Hepatocyte (in vitro differentiated cells): Measurements from ENCODE around the gene ZDHHC16. TPM values are rescaled to one million over a fixed set of nuclear protein-coding genes. Genes with fewer than 3 reads are reported as not detected.
A peak's percentile ranks its signal among the peaks of the same experiment; 100 is the strongest.

Experiments used
- DNase-seq: peaks from one replicate; pipeline ENCODE4 v3.0.0-alpha.2; 2016; ENCODE audit warnings: low spot score
- H2AFZ ChIP-seq: fragments of 200-600 bp; sonication (generic); 2 replicates; pipeline ENCODE4 v1.6.0; 2016; ENCODE audit warnings: antibody characterized with exemption, mild to moderate bottlenecking
- H3K27ac ChIP-seq: fragments of 200-600 bp; sonication (generic); 2 replicates; pipeline ENCODE4 v1.5.1; 2016; ENCODE audit warnings: mild to moderate bottlenecking
- H3K27me3 ChIP-seq: fragments of 200-600 bp; sonication (generic); 2 replicates; pipeline ENCODE4 v1.6.1; 2016
- H3K36me3 ChIP-seq: fragments of 200-600 bp; sonication (generic); replicated peaks from 2 replicates; pipeline ENCODE4 v1.5.1; 2016; ENCODE audit warnings: low read depth; ENCODE audit not compliant: insufficient read depth
- H3K4me1 ChIP-seq: fragments of 200-600 bp; sonication (generic); 2 replicates; pipeline ENCODE4 v1.5.1; 2016; ENCODE audit warnings: mild to moderate bottlenecking, moderate library complexity; ENCODE audit not compliant: insufficient read depth
- H3K4me2 ChIP-seq: fragments of 200-600 bp; sonication (generic); 2 replicates; pipeline ENCODE4 v1.6.0; 2016
- H3K4me3 ChIP-seq: fragments of 200-600 bp; sonication (generic); 2 replicates; pipeline ENCODE4 v1.5.1; 2016; ENCODE audit warnings: mild to moderate bottlenecking
- H3K79me2 ChIP-seq: fragments of 200-600 bp; sonication (generic); 2 replicates; pipeline ENCODE4 v1.6.0; 2017; ENCODE audit warnings: mild to moderate bottlenecking
- H3K9me2 ChIP-seq: fragments of 200-600 bp; sonication (generic); replicated peaks from 2 replicates; pipeline ENCODE4 v1.6.0; 2017; ENCODE audit warnings: mild to moderate bottlenecking; ENCODE audit not compliant: insufficient read depth
- H3K9me3 ChIP-seq: fragments of 200-600 bp; sonication (generic); 2 replicates; pipeline ENCODE4 v1.5.1; 2016; ENCODE audit warnings: low read depth, mild to moderate bottlenecking
- H4K20me1 ChIP-seq: fragments of 200-600 bp; sonication (generic); 2 replicates; pipeline ENCODE4 v1.6.0; 2016; ENCODE audit warnings: mild to moderate bottlenecking; ENCODE audit not compliant: insufficient read depth, poor library complexity, severe bottlenecking
- CTCF ChIP-seq: fragments of 200-600 bp; sonication (generic); IDR thresholded peaks from 2 replicates; pipeline ENCODE4 v1.5.1; 2016; ENCODE audit warnings: antibody characterized with exemption, mild to moderate bottlenecking; ENCODE audit not compliant: poor library complexity
- EZH2 ChIP-seq: fragments of 200-600 bp; sonication (generic); IDR thresholded peaks from 2 replicates; pipeline ENCODE4 v1.6.1; 2016; ENCODE audit warnings: antibody characterized with exemption, mild to moderate bottlenecking, borderline replicate concordance
- EZH2phosphoT487 ChIP-seq: fragments of 200-600 bp; sonication (generic); IDR thresholded peaks from one replicate; pipeline ENCODE4 v1.6.1; 2018; ENCODE audit warnings: antibody characterized with exemption, mild to moderate bottlenecking, low read depth, moderate library complexity; ENCODE audit not compliant: unreplicated experiment, severe bottlenecking
- WGBS: methylation state at CpG from one replicate; pipeline ENCODE4 v1.1.6; 2016; ENCODE audit warnings: low lambda C conversion rate; ENCODE audit errors: missing lambda C conversion rate; 5-methylcytosine and 5-hydroxymethylcytosine counted together
- polyA plus RNA-seq: library from polyadenylated mRNA; unstranded; fragments of >200 nt; fragmentation: Nextera tagmentation; extraction: Ambion mirVana; gene quantifications from 2 replicates; pipeline ENCODE4 v1.2.1, GENCODE V29; 2016
- total RNA-seq: library from RNA; depleted of rRNA; stranded (reverse); fragments of >200 nt; gene quantifications from 2 replicates; pipeline ENCODE4 v1.2.3, GENCODE V29; 2014

Gene ZDHHC16
- total and polyA plus RNA-seq, 2 experiments from 2014 or later: 57.0 to 86.8 TPM

GRCh38 chr10:97462309-97462708, 16.3 kb downstream of the ZDHHC16 start:
- WGBS: 95% methylated on average over 2 of the region's 2 CpGs
- Histone ChIP-seq H3K4me3 (no peak overlapping the region), H3K9me3 (no peaks in the 10 kb centered on the region), H3K27me3 (no peaks in the 10 kb centered on the region), H3K4me2 (no peak overlapping the region), H3K9me2 (no peaks in the 10 kb centered on the region), H3K4me1 (peaks cover 7% of the 10 kb centered on the region), H3K36me3 (no peaks in the 10 kb centered on the region), H3K79me2 (no peaks in the 10 kb centered on the region), H4K20me1 (no peaks in the 10 kb centered on the region), H3K27ac (no peak overlapping the region), H2AFZ (no peak overlapping the region)
- TF ChIP-seq EZH2: no peak
- no peak for TF ChIP-seq CTCF
- no peak for TF ChIP-seq EZH2phosphoT487
- no peak for DNase-seq

- Histone ChIP-seq H4K20me1 (no peaks in the 10 kb centered on the region), H3K9me2 (no peaks in the 10 kb centered on the region), H3K27ac (peak overlapping the region; percentile 44), H3K27me3 (no peaks in the 10 kb centered on the region), H3K36me3 (no peaks in the 10 kb centered on the region), H3K4me1 (peaks cover 7% of the 10 kb centered on the region), H3K4me2 (no peak overlapping the region), H3K9me3 (no peaks in the 10 kb centered on the region), H3K79me2 (no peaks in the 10 kb centered on the region), H3K4me3 (no peak overlapping the region), H2AFZ (no peak overlapping the region)
- WGBS: 72% methylated on average over 4 of the region's 4 CpGs
- no peak for TF ChIP-seq EZH2
- TF ChIP-seq EZH2phosphoT487: no peak
- TF ChIP-seq CTCF: peak; percentile 87
- DNase-seq: peak; percentile 80
These were observed 17.6 kb downstream of the ZDHHC16 start for GRCh38 chr10:97463363-97464132.

- Histone ChIP-seq H4K20me1 (no peaks in the 10 kb centered on the region), H3K79me2 (no peaks in the 10 kb centered on the region), H3K4me1 (peaks cover 7% of the 10 kb centered on the region), H2AFZ (no peak overlapping the region), H3K27ac (peak overlapping the region; percentile 44), H3K4me3 (no peak overlapping the region), H3K36me3 (no peaks in the 10 kb centered on the region), H3K9me3 (no peaks in the 10 kb centered on the region), H3K27me3 (no peaks in the 10 kb centered on the region), H3K4me2 (no peak overlapping the region), H3K9me2 (no peaks in the 10 kb centered on the region)
- no peak for DNase-seq
- WGBS: 71% methylated on average over 1 of the region's 1 CpG
- TF ChIP-seq EZH2phosphoT487: no peak
- TF ChIP-seq CTCF: no peak
- TF ChIP-seq EZH2: no peak
These were observed 18.3 kb downstream of the ZDHHC16 start for GRCh38 chr10:97464226-97464625.
